H1 (cell line): ENCODE data around the gene PCGF3. TPM values are rescaled to one million over a fixed set of nuclear protein-coding genes. Genes with fewer than 3 reads are reported as not detected.

Source experiments
- CTCF ChIA-PET: fragments of 300-600 bp; sonication (Branson Sonifier 250); formaldehyde crosslinking; loops from one replicate; lab custom pipeline; 2021; ENCODE audit not compliant: partially characterized antibody; lab: Charles Lee
- POLR2A ChIA-PET: fragments of 300-600 bp; sonication (Branson Sonifier 250); formaldehyde crosslinking; loops from one replicate; lab custom pipeline; 2021; ENCODE audit warnings: inconsistent platforms; ENCODE audit not compliant: partially characterized antibody; lab: Charles Lee
- DNase-seq, 2 experiments: peaks; one replicate each; pipeline versions ENCODE4 v3.0.0 to v3.0.0-alpha.2; 2010 to 2022; ENCODE audit warnings: low spot score in 2 of 2, low read depth in 1 of 2, mixed read lengths in 1 of 2
- FAIRE-seq: peaks from 2 replicates; lab custom pipeline; 2011; peaks lifted over from hg19 to GRCh38; lab: Jason Lieb, UNC
- H2AFZ ChIP-seq: 2 replicates; pipeline ENCODE4 v1.8.1; 2012; ENCODE audit warnings: low read length, inconsistent platforms
- H2AK5ac ChIP-seq: 2 replicates; pipeline ENCODE4 v1.6.1; 2013; ENCODE audit warnings: low read depth, low read length
- H2BK120ac ChIP-seq: replicated peaks from 2 replicates; pipeline ENCODE3; 2013; ENCODE audit warnings: low read depth, low read length, inconsistent platforms
- H2BK12ac ChIP-seq: 2 replicates; pipeline ENCODE4 v1.6.1; 2013; ENCODE audit warnings: low read depth, low read length
- H2BK15ac ChIP-seq: 2 replicates; pipeline ENCODE4 v1.6.1; 2013; ENCODE audit warnings: low read length
- H2BK20ac ChIP-seq: 2 replicates; pipeline ENCODE4 v1.6.1; 2013; ENCODE audit warnings: low read length
- H2BK5ac ChIP-seq: 2 replicates; pipeline ENCODE4 v1.6.1; 2013; ENCODE audit warnings: low read depth, low read length
- H3K14ac ChIP-seq: 2 replicates; pipeline ENCODE4 v1.6.1; 2013; ENCODE audit warnings: inconsistent platforms; ENCODE audit not compliant: insufficient read length
- H3K18ac ChIP-seq: 2 replicates; pipeline ENCODE4 v1.6.1; 2013; ENCODE audit warnings: low read length; ENCODE audit errors: extremely low read depth
- H3K23ac ChIP-seq: 2 replicates; pipeline ENCODE4 v1.6.1; 2013; ENCODE audit warnings: inconsistent platforms; ENCODE audit not compliant: insufficient read length
- H3K23me2 ChIP-seq: 2 replicates; pipeline ENCODE4 v1.6.1; 2013; ENCODE audit warnings: low read depth, low read length
- H3K27ac ChIP-seq: 2 replicates; pipeline ENCODE4 v1.6.1; 2011; ENCODE audit warnings: low read depth, low read length, inconsistent platforms
- H3K27me3 ChIP-seq, 4 experiments: replicated peaks in 1 of 4; 1 replicate in 1 of 4; 2 replicates in 3 of 4; pipeline versions ENCODE4 v1.6.1 to v1.8.1; 2011 to 2013; ENCODE audit warnings: low read length in 3 of 4, mild to moderate bottlenecking in 3 of 4, inconsistent platforms in 2 of 4, mixed read lengths in 2 of 4, moderate library complexity in 1 of 4; ENCODE audit not compliant: control insufficient read depth in 3 of 4, insufficient read depth in 3 of 4; ENCODE audit errors: extremely low read depth in 1 of 4
- H3K36me3 ChIP-seq, 4 experiments: 2 replicates each; pipeline versions ENCODE4 v1.6.1 to v1.8.1; 2011 to 2013; ENCODE audit warnings: mild to moderate bottlenecking in 4 of 4, low read length in 3 of 4, moderate library complexity in 2 of 4, control low read depth in 1 of 4, inconsistent platforms in 1 of 4; ENCODE audit not compliant: insufficient read depth in 4 of 4, control insufficient read depth in 2 of 4
- H3K4ac ChIP-seq: replicated peaks from 2 replicates; pipeline ENCODE3; 2013; ENCODE audit warnings: low read length, low read depth, mixed read lengths, inconsistent platforms; ENCODE audit not compliant: insufficient read length
- H3K4me1 ChIP-seq, 4 experiments: replicated peaks in 1 of 4; 1 replicate in 1 of 4; 2 replicates in 3 of 4; pipeline versions ENCODE4 v1.6.1 to v1.8.1; 2011 to 2013; ENCODE audit warnings: low read length in 3 of 4, inconsistent platforms in 2 of 4, mixed read lengths in 1 of 4; ENCODE audit not compliant: insufficient read depth in 4 of 4, control insufficient read depth in 3 of 4
- H3K4me2 ChIP-seq, 2 experiments: 2 replicates each; pipeline versions ENCODE4 v1.6.1 to v1.8.1; 2011 to 2013; ENCODE audit warnings: low read depth in 2 of 2, low read length in 2 of 2, control low read depth in 1 of 2, inconsistent platforms in 1 of 2, mild to moderate bottlenecking in 1 of 2; ENCODE audit not compliant: insufficient read depth in 1 of 2
- H3K4me3 ChIP-seq, 4 experiments: fragments of 200-600, 300-600 bp in 1 of 4; sonication (generic), shearing (Covaris generic), sonication (Bioruptor Twin) in 1 of 4; 2 replicates each; pipeline versions ENCODE4 v1.5.1 to v1.8.1; 2011 to 2016; ENCODE audit warnings: low read length in 4 of 4, low read depth in 3 of 4, control low read depth in 2 of 4, inconsistent platforms in 2 of 4, mild to moderate bottlenecking in 2 of 4, mixed read lengths in 1 of 4, moderate library complexity in 1 of 4; ENCODE audit not compliant: insufficient read depth in 2 of 4; ENCODE audit errors: extremely low read depth in 1 of 4
- H3K56ac ChIP-seq: replicated peaks from 2 replicates; pipeline ENCODE3; 2013; ENCODE audit warnings: low read depth, mild to moderate bottlenecking, mixed read lengths, low read length, inconsistent platforms; ENCODE audit not compliant: insufficient read length
- H3K79me1 ChIP-seq: 2 replicates; pipeline ENCODE4 v1.6.1; 2013; ENCODE audit warnings: low read depth, low read length, control low read depth
- H3K79me2 ChIP-seq, 2 experiments: 2 replicates each; pipeline versions ENCODE4 v1.6.1 to v1.8.1; 2012 to 2013; ENCODE audit warnings: low read length in 2 of 2, mild to moderate bottlenecking in 2 of 2, inconsistent platforms in 1 of 2; ENCODE audit not compliant: insufficient read depth in 2 of 2, control insufficient read depth in 1 of 2
- H3K9ac ChIP-seq, 4 experiments: replicated peaks in 1 of 4; 1 replicate in 1 of 4; 2 replicates in 3 of 4; pipeline versions ENCODE4 v1.6.1 to v1.8.1; 2011 to 2013; ENCODE audit warnings: low read depth in 3 of 4, low read length in 3 of 4, control low read depth in 2 of 4, mild to moderate bottlenecking in 2 of 4, moderate library complexity in 2 of 4, inconsistent platforms in 1 of 4; ENCODE audit errors: extremely low read depth in 1 of 4
- H3K9me3 ChIP-seq, 2 experiments: 2 replicates each; pipeline versions ENCODE4 v1.6.1 to v1.8.1; 2012 to 2013; ENCODE audit warnings: mild to moderate bottlenecking in 2 of 2, moderate library complexity in 2 of 2, control low read depth in 1 of 2, inconsistent platforms in 1 of 2, low read depth in 1 of 2, low read length in 1 of 2, mixed read lengths in 1 of 2; ENCODE audit not compliant: insufficient read depth in 2 of 2
- H4K20me1 ChIP-seq, 2 experiments: replicated peaks in 1 of 2; 2 replicates each; pipeline versions ENCODE3 to v1.8.1; 2011 to 2013; ENCODE audit warnings: inconsistent platforms in 2 of 2, low read length in 2 of 2, mild to moderate bottlenecking in 1 of 2; ENCODE audit not compliant: insufficient read depth in 2 of 2, control insufficient read depth in 1 of 2
- H4K5ac ChIP-seq: 2 replicates; pipeline ENCODE4 v1.6.1; 2013; ENCODE audit warnings: low read length, low read depth, mixed read lengths, inconsistent platforms; ENCODE audit not compliant: insufficient read length
- H4K8ac ChIP-seq: 2 replicates; pipeline ENCODE4 v1.8.0; 2013; ENCODE audit warnings: mild to moderate bottlenecking, moderate library complexity, low read length, inconsistent platforms; ENCODE audit not compliant: insufficient read depth; ENCODE audit errors: extremely low read depth
- H4K91ac ChIP-seq: replicated peaks from 2 replicates; pipeline ENCODE3; 2013; ENCODE audit warnings: low read length, mixed read lengths, inconsistent platforms; ENCODE audit not compliant: insufficient read length
- CTCF ChIP-seq, 3 experiments: IDR thresholded peaks; 1 replicate in 2 of 3; 2 replicates in 1 of 3; pipeline versions ENCODE4 v1.5.1 to v1.6.1; 2011; ENCODE audit warnings: low read length in 3 of 3, mild to moderate bottlenecking in 3 of 3, inconsistent platforms in 2 of 3, low read depth in 1 of 3, moderate library complexity in 1 of 3; ENCODE audit not compliant: insufficient read depth in 1 of 3; ENCODE audit errors: control extremely low read depth in 1 of 3
- E2F6 ChIP-seq: IDR thresholded peaks from 2 replicates; pipeline ENCODE4 v1.6.1; 2012; ENCODE audit warnings: inconsistent platforms
- EGR1 ChIP-seq: IDR thresholded peaks from 2 replicates; pipeline ENCODE4 v1.6.1; 2011; ENCODE audit warnings: low read depth, low read length, borderline replicate concordance
- POU5F1 ChIP-seq: IDR thresholded peaks from 2 replicates; pipeline ENCODE4 v1.6.1; 2011; ENCODE audit warnings: low read depth, mild to moderate bottlenecking, low read length, moderate library complexity
- SIX5 ChIP-seq: IDR thresholded peaks from 2 replicates; pipeline ENCODE4 v1.6.1; 2011; ENCODE audit warnings: mild to moderate bottlenecking, low read depth, low read length
- TAF1 ChIP-seq: IDR thresholded peaks from 2 replicates; pipeline ENCODE4 v1.6.1; 2011; ENCODE audit warnings: mild to moderate bottlenecking, low read depth, low read length
- TAF7 ChIP-seq: optimal IDR thresholded peaks from 2 replicates; pipeline ENCODE3; 2011; ENCODE audit warnings: low read depth, mild to moderate bottlenecking, inconsistent platforms, low read length, moderate library complexity, borderline replicate concordance
- TEAD4 ChIP-seq: IDR thresholded peaks from 2 replicates; pipeline ENCODE4 v1.6.1; 2012; ENCODE audit warnings: low read depth, low read length, inconsistent platforms, mixed read lengths
- ZNF274 ChIP-seq: IDR thresholded peaks from 2 replicates; pipeline ENCODE4 v1.7.0; 2012; ENCODE audit warnings: low read length, borderline replicate concordance; ENCODE audit errors: extremely low read depth
- WGBS, 2 experiments: shearing (Covaris generic) in 1 of 2; methylation state at CpG; one replicate each; pipeline versions ENCODE4 v1.1.6 to v1.1.7; 2013 to 2015; ENCODE audit warnings: low lambda C conversion rate in 2 of 2, mixed read lengths in 2 of 2, inconsistent platforms in 1 of 2, low coverage in 1 of 2, missing lambda C conversion rate in 1 of 2; ENCODE audit not compliant: insufficient replicate concordance in 2 of 2, insufficient coverage in 1 of 2, insufficient read length in 1 of 2; ENCODE audit errors: extremely low coverage in 1 of 2, missing lambda C conversion rate in 1 of 2; 5-methylcytosine and 5-hydroxymethylcytosine counted together
- polyA plus RNA-seq, 7 experiments: library from polyadenylated mRNA; depleted of rRNA in 3 of 7; stranded (reverse) in 5 of 7; unstranded in 2 of 7; fragments of >200 nt in 5 of 7; fragments of 200-250 nt in 2 of 7; gene quantifications; 1 replicate in 5 of 7; 2 replicates in 1 of 7; 4 replicates in 1 of 7; pipeline versions ENCODE4 v1.2.1 to v1.2.3, GENCODE V29; 2011 to 2013; ENCODE audit warnings: missing spikeins in 2 of 7, mixed read lengths in 2 of 7
- total RNA-seq: library from RNA; stranded (reverse); fragmentation: NEBNext Ultra II Directional; extraction: Animal tissue kit (Norgen Biotek cat#: 25700); gene quantifications from 2 replicates; pipeline ENCODE4 v1.2.1, GENCODE V29; 2021

The PCGF3 gene
- total and polyA plus RNA-seq, 2 of the 8 experiments (the other 6 are each of a cell fraction or from before 2014, with no cell fraction given), result 52.7 to 52.9 TPM

DNA sequence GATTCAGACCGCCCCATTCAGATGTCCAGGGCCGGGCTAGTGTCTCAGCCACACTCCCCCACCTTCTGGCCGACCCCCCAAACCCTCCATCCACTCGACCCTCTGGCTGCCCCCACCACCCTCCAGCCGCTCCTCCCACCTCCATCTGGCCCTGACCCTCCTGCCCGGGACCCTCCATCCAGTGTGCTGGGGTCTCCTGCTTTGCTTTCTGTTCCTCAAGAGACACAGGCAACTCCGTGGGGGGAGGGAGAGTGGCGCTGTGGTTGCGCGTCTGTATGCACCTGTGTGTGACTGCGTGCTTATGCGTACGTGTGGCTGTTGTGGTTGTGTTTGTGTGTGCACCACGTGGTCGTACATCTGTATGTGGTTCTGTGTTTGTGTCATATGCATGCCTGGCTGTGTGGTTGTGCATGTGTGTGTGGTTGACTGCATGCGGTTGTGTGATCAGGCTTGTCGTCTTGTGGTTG lies 87.0 kb downstream of the PCGF3 start:
- H4K5ac ChIP-seq, result no peak overlapping the region
- peak overlapping the region in 1 of 2 experiments; percentile 65; a peak in 3 of 4 replicates for H3K4me2 ChIP-seq
- H3K79me2 ChIP-seq, result no peaks in the 10 kb centered on the region
- no peak overlapping the region for H3K14ac ChIP-seq
- H3K18ac ChIP-seq, result peak overlapping the region; percentile 19; the same call in 1 of the 2 replicates
- WGBS, 2 experiments, result 89% methylated on average over 12 of the region's 17 CpGs; no CpG with 5 or more reads in 1 of the 2 experiments
- POLR2A ChIA-PET, result interaction anchor here (1.2 to 2.5 kb wide), 2 partner anchors 12 to 19 kb away, joined by 4 to 14 read pairs; no protein-coding TSS in a partner anchor
- H3K4ac ChIP-seq, result no peak overlapping the region
- H3K36me3 ChIP-seq, result no peaks in the 10 kb centered on the region
- H3K23me2 ChIP-seq, result peaks cover 5% of the 10 kb centered on the region; the same call in 1 of the 2 replicates
- H2AFZ ChIP-seq, result no peak overlapping the region
- peak overlapping the region; percentile 8; the same call in 1 of the 2 replicates for H2BK20ac ChIP-seq
- H3K27ac ChIP-seq, result no peak overlapping the region
- H4K20me1 ChIP-seq, result peaks cover 4 to 8% of the 10 kb centered on the region in 2 experiments
- peaks cover 5 to 38% (median 21%) of the 10 kb centered on the region in 4 experiments for H3K4me1 ChIP-seq
- H2BK120ac ChIP-seq, result no peak overlapping the region
- H3K79me1 ChIP-seq, result no peaks in the 10 kb centered on the region
- H4K91ac ChIP-seq, result peak overlapping the region; percentile 79
- no peak overlapping the region for H3K23ac ChIP-seq
- H3K9me3 ChIP-seq, result no peaks in the 10 kb centered on the region
- H3K4me3 ChIP-seq, result peak overlapping the region in 1 of 4 experiments; percentile 51; a peak in 2 of 8 replicates
- H4K8ac ChIP-seq, result no peak overlapping the region; the same call in 1 of the 2 replicates
- peak overlapping the region; percentile 99; the same call in 1 of the 2 replicates for H2BK12ac ChIP-seq
- H2AK5ac ChIP-seq, result peak overlapping the region; percentile 99
- H3K56ac ChIP-seq, result no peak overlapping the region
- FAIRE-seq (no peak), DNase-seq (no peak)
- H3K9ac ChIP-seq, result no peak overlapping the region
- CTCF ChIA-PET, result interaction anchor here (0.6 to 3.7 kb wide), 4 partner anchors 11 to 501 kb away, joined by 3 to 17 read pairs (median 8); no protein-coding TSS in a partner anchor
- peak overlapping the region; percentile 82; the same call in 1 of the 2 replicates for H2BK5ac ChIP-seq
- H3K27me3 ChIP-seq, result peaks cover 19 to 72% (median 56%) of the 10 kb centered on the region in 4 experiments
- H2BK15ac ChIP-seq, result peak overlapping the region; percentile 100
- no peak for TF ChIP-seq EGR1
- no peak for TF ChIP-seq POU5F1
- no peak for TF ChIP-seq SIX5
- TF ChIP-seq TAF1, result no peak
- TF ChIP-seq TEAD4, result no peak
- no peak for TF ChIP-seq ZNF274
- no peak for TF ChIP-seq E2F6
- TF ChIP-seq TAF7, result no peak
- TF ChIP-seq CTCF (IDR thresholded peaks at IDR 0.05; ENCODE audit: control extremely low read depth in 1 of 3, insufficient read depth in 1 of 3, low read depth in 1 of 3, low read length in 3 of 3), result no peak
